HG03460 (cell line): ENCODE data around the gene P2RY11.

Experiments
- ATAC-seq: cut with Tn5 transposase; IDR thresholded peaks from one replicate; pipeline ENCODE4 v1.9.1; 2021; ENCODE audit not compliant: unreplicated experiment

The P2RY11 gene

GRCh38 chr19:10111405-10111811, at the start of gene P2RY11:
TSS of gene P2RY11 (plus strand) at chr19:10111693. CDS start at chr19:10111722, 29 bp downstream.
- ATAC-seq: no peak

DNA sequence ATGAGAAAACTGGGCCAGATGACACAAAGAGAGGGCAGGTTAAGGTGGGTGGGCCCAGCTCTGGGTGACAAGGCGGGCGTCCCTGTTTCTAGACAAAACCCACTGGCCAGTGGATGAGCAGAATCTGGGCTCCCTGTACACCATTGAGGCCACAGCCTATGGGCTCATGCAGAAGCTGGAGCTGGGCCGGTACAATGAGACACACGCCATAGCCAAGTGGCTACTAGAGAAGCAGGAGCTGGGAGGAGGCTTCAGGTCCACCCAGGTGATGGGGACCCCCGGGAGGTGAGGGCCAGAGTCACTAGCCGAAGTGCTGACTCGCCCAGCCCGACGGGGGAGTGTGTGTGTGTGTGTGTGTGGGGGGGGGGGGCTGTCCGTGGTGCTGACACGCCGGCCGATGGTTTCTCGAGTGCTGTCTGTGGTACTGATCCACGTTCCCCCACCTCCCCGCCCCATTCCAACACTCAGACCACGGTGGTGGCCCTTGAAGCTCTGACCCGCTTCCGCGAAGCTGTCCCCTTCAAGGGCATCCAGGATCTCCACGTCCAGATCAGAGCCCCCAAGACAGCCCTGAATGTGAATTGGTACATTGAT, 49.7 kb upstream of the P2RY11 start:
- no peak for ATAC-seq

DNA sequence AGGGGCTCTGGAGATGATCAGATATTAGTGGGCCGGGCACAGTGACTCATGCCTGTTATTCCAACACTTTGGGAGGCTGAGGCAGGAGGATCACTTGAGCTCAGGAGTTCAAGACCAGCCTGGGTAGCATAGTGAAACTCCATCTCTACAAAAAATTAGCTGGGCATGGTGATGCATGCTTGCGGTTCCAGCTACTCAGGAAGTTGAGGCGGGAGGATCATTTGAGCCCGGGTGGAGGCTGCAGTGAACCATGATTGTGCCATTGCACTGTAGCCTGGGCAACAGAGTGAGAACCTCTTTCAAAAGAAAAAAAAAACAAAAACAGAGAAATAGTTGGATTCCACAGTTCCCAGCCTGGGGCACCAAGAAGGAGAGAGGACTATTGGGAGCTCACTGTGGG, 43.3 kb upstream of the P2RY11 start:
- no peak for ATAC-seq

DNA sequence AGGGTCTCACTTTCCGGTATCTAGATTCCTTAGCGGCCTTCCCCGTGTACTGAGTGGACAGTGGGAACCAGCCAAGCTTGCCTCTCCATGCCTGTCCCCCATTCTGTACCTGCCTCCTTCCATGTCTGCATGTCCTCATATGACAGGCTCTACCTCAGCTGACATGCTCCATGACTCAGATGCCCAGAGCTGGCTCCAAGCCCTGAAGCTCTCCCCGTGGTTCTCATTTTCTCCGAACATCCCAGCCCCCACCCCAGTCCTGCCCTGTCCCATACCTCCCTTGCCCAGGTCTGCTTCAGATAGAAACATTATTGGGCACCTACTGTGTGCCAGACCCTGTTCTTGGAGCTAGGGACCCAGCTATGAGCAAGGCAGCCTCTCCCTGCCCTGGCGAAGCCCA, 42.4 kb upstream of the P2RY11 start:
- no peak for ATAC-seq

DNA sequence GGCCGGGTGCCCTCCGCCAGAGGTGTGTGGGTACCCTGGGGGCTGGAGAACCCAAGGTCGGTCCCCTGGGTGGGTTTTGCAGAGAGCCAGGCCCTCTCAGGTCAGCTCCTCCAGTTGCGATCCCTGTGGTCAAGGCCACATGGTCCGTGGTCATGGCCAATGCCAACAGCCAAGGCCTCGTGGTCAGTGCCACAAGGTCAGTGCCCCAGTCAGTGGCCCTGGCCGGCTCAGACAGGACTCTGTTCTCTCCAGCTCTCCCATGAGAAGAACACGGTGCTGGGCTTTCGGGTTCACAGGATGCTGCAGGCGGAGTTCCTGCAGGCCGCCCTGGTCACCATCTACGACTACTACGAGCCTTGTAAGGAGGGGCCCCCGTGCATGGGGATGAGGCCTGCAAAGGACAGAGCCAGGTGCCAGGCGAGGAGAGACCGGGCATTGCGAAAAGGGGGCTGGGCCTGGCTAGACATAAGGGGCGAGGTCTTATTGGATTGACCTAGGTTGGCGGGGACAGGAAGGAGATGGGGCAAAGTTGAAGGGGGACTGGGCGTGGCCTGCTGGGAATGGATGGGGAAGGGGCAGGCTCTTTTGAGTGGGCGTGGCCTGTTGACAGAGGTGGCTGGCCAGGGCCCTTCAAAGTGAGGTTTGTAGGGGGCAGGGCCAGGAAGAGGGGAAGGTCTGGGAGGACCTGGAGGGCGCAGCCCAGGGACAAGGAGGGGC, 40.6 kb upstream of the P2RY11 start:
- ATAC-seq: no peak

GRCh38 chr19:10074153-10074552, 37.3 kb upstream of the P2RY11 start:
- ATAC-seq: no peak

DNA sequence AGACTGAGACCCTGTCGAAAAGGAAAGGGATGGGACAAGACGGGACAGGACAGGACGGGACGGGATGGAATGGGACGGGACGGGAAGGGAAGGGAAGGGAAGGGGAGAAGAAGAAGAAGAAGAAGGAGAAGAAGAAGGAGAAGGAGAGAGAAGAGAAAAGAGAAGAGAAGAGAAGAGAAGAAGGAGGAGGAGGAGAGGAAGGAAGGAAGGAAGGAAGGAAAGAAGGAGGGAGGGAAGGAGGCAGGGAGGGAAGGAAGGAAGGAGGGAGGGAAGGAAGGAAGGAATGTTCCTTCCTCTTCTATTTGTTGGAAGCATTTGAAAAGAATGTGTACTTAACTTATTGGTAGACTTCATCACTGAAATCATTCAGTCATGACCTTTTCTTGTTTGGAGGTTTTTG, 35.0 kb upstream of the P2RY11 start:
- no peak for ATAC-seq

DNA sequence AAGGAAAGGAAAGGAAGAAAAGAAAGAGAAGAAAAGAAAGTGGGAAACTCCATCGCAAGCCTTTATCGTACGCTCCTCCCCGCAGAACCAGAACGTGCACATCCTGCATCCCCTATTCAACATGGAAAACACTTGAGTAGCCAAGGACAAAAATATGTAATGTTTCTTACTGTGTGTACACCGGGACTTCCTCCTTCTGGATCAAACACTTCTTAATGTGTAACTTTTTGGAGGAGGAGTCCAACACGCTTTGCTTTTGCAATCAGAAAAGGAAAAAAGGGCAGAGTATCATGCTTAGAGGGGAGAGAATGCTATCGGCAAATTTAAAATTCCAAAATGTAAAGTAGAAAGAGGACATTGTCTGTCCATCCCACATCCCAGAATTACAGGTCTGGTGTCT, 33.2 kb upstream of the P2RY11 start:
- ATAC-seq: no peak

- no peak for ATAC-seq
These were observed 32.5 kb upstream of the P2RY11 start for GRCh38 chr19:10079031-10079453.

DNA sequence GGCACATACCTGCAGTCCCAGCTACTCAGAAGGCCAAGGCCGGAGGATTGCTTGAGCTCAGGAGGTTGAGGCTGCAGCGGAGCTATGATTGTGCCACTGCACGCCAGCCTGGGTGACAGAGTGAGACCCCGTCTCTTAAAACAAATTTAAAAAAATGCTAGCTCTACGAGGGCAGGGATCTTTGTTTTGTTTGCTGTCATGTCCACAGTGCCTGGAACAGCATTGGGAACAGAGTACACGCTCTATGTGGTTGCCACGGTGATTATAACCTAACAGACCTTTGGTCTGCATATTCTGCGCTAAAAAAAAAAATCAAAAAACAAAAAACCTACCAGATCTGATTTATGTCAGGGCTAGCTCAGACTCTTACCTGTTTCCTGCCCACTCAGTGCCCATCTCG, 27.6 kb upstream of the P2RY11 start:
- no peak for ATAC-seq

- no peak for ATAC-seq
These were observed 26.7 kb upstream of the P2RY11 start for GRCh38 chr19:10084803-10085202.

DNA sequence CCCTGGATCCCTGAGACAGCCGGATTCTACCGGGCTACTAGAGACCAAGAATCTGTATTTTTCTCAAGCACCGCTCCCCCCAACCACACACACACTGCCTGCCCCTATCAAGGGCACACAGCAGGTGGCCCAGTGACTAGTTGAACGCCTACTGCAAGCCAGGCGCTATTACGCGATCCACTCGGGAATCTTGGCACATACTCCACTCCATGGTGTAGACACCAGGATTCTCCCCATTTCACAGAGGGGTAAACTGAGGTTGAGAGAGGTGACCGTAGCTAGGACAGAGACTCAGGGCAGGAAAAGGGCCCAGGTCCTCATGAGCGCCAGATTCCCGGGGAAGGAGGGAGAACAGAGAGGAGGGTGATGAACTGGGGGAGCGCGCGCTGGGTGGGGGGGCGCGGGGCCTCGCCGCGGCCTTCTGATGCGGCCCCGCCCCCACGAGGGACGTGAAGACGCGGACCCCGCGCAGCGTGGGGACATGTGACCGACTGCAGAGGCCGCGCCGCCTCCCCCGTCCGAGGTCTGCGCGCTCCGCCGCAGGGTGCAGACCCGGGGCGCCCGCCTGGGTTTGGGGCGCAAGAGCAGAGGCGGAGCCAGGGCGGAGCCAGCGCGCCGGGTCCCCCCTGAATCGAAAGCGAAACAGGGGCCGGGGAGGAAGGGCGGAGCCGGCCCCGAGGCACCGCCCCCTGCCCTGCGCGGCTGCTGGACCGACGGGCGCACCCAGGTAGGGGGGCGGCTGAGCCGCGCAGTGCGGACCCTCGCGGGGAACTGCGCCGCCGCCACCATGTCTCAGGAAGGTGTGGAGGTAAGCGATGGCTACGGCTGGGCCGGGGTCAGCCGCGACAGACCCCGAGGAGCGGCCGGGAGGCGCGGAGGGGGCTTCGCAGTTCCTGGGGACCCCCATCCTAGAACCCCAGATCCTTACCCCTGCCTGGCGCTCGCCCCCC, 25.6 kb upstream of the P2RY11 start, which contains the start of gene SHFL:
SHFL (plus strand) TSS at position 677 of the 950 bp plus-strand sequence; CDS start at position 788, 111 bp downstream.
- ATAC-seq: peak; percentile 60

GRCh38 chr19:10086591-10087192, 24.8 kb upstream of the P2RY11 start:
- no peak for ATAC-seq

GRCh38 chr19:10087296-10088061, 24.0 kb upstream of the P2RY11 start:
- ATAC-seq: no peak

GRCh38 chr19:10088949-10089554, 22.4 kb upstream of the P2RY11 start:
- ATAC-seq: no peak

GRCh38 chr19:10089801-10090375, 21.6 kb upstream of the P2RY11 start:
- ATAC-seq: no peak

- no peak for ATAC-seq
These were observed 20.2 kb upstream of the P2RY11 start for GRCh38 chr19:10091370-10091687.

DNA sequence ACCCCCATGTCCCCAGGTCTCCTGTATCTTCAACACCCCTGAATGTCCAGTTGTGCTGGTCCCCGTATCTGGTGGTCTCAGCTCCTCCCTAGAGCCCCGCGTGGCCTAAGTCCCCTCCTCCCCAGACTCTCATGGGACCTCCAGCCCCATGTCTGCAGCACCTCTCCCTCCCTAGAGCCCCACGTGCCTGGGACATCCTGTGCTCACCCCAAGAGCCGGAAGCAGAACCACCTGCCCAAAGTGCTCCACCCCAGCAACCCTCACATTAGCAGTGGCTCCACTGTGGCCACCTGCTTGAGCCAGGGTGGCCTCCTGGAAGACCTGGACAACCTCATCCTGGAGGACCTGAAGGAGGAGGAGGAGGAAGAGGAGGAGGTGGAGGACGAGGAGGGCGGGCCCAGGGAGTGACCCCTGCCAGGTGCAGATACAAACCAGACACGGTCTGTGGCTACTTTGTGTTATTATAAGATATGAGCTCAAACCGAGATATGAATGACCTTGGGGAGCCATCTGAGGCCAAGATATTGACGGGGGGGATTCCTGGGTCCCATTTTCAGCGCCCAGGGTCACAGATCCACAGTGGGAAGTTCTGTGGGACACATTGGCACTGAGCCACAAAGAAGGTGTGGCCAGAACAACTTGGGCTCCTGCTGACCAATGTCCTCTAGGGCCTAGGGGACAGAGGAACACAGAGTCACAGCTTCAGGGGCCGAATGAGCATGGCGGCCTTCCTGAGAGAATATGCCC, 19.4 kb upstream of the P2RY11 start:
- ATAC-seq: no peak

- ATAC-seq: no peak
These were observed 18.7 kb upstream of the P2RY11 start for GRCh38 chr19:10092648-10093294.
